Neural progenitor cell (in vitro differentiated cells): ENCODE measurements around the gene SPOCK1.

Experiments used
- CTCF ChIP-seq: fragments of 200-600 bp; sonication (generic); IDR thresholded peaks from 2 replicates; pipeline ENCODE4 v1.5.1; 2017; ENCODE audit warnings: antibody characterized with exemption, mild to moderate bottlenecking
- EZH2 ChIP-seq: fragments of 200-600 bp; sonication (generic); IDR thresholded peaks from 2 replicates; pipeline ENCODE4 v1.6.1; 2017; ENCODE audit warnings: antibody characterized with exemption, mild to moderate bottlenecking, moderate library complexity

- TF ChIP-seq CTCF = no peak
- TF ChIP-seq EZH2 = no peak
These were observed 303.6 kb downstream of the SPOCK1 start for GRCh38 chr5:137195483-137195882.
